OCI-LY1 (cell line): ENCODE measurements around the gene SSH3.

ENCODE experiments used
- H2AFZ ChIP-seq: fragments of 200-600 bp; sonication (generic), shearing (Covaris generic); 2 replicates; pipeline ENCODE4 v1.6.0; 2014; ENCODE audit warnings: antibody characterized with exemption, mild to moderate bottlenecking, low read length
- H3F3A ChIP-seq: fragments of 200-600 bp; sonication (generic), shearing (Covaris generic); 2 replicates; pipeline ENCODE4 v1.6.0; 2014; ENCODE audit warnings: mild to moderate bottlenecking, antibody characterized with exemption, low read length, moderate library complexity; ENCODE audit not compliant: insufficient read depth
- H3K27ac ChIP-seq: fragments of 200-600 bp; sonication (generic); 2 replicates; pipeline ENCODE4 v1.5.1; 2014; ENCODE audit warnings: low read length, mixed run types, mild to moderate bottlenecking, low read depth; ENCODE audit not compliant: poor library complexity, severe bottlenecking
- H3K27me3 ChIP-seq: fragments of 200-600 bp; sonication (generic); 2 replicates; pipeline ENCODE4 v1.6.0; 2014; ENCODE audit warnings: antibody characterized with exemption, mild to moderate bottlenecking, low read length, moderate library complexity; ENCODE audit not compliant: insufficient read depth
- H3K36me3 ChIP-seq: fragments of 200-600 bp; sonication (generic); 2 replicates; pipeline ENCODE4 v1.6.1; 2014; ENCODE audit warnings: mild to moderate bottlenecking, antibody characterized with exemption, low read length, moderate library complexity, mixed read lengths; ENCODE audit not compliant: insufficient read depth
- H3K4me1 ChIP-seq: fragments of 200-600 bp; sonication (generic); 2 replicates; pipeline ENCODE4 v1.5.1; 2014; ENCODE audit warnings: mild to moderate bottlenecking, low read length, moderate library complexity; ENCODE audit not compliant: insufficient read depth, severe bottlenecking
- H3K4me2 ChIP-seq: fragments of 200-600 bp; sonication (generic), shearing (Covaris generic); 2 replicates; pipeline ENCODE4 v1.6.1; 2014; ENCODE audit warnings: low read length
- H3K4me3 ChIP-seq: fragments of 200-600 bp; sonication (generic); 2 replicates; pipeline ENCODE4 v1.5.1; 2014; ENCODE audit warnings: low read length, low read depth, mild to moderate bottlenecking, mixed read lengths; ENCODE audit not compliant: poor library complexity, severe bottlenecking
- H3K79me2 ChIP-seq: fragments of 200-600 bp; shearing (Covaris generic); 2 replicates; pipeline ENCODE4 v1.6.1; 2016; ENCODE audit warnings: mixed run types, low read length, mixed read lengths; ENCODE audit not compliant: insufficient read depth
- H3K9ac ChIP-seq: fragments of 200-600 bp; sonication (generic), shearing (Covaris generic); 2 replicates; pipeline ENCODE4 v1.6.1; 2014; ENCODE audit warnings: mild to moderate bottlenecking, low read length, mixed read lengths
- H3K9me2 ChIP-seq: fragments of 200-600 bp; sonication (generic), shearing (Covaris generic); 2 replicates; pipeline ENCODE4 v1.6.1; 2014; ENCODE audit warnings: low read depth, mild to moderate bottlenecking, low read length, mixed read lengths
- H3K9me3 ChIP-seq: fragments of 200-600 bp; shearing (Covaris generic); 2 replicates; pipeline ENCODE4 v1.6.1; 2014; ENCODE audit warnings: low read length, mixed read lengths
- H4K20me1 ChIP-seq: fragments of 200-600 bp; sonication (generic), shearing (Covaris generic); 2 replicates; pipeline ENCODE4 v1.6.0; 2016; ENCODE audit warnings: mild to moderate bottlenecking, low read length; ENCODE audit not compliant: insufficient read depth
- EZH2 ChIP-seq: fragments of 200-600 bp; sonication (generic), shearing (Covaris generic); IDR thresholded peaks from 2 replicates; pipeline ENCODE4 v1.8.0; 2017; ENCODE audit warnings: borderline replicate concordance, mixed run types, mild to moderate bottlenecking, antibody characterized with exemption, low read length, moderate library complexity, mixed read lengths
- TF ChIP-seq, protein P1 (sequence below): fragments of 200-600 bp; sonication (generic), shearing (Covaris generic); IDR thresholded peaks from 2 replicates; pipeline ENCODE4 v1.5.1; 2017; ENCODE audit warnings: mild to moderate bottlenecking, antibody characterized with exemption, low read length, moderate library complexity, mixed read lengths

The SSH3 gene

DNA sequence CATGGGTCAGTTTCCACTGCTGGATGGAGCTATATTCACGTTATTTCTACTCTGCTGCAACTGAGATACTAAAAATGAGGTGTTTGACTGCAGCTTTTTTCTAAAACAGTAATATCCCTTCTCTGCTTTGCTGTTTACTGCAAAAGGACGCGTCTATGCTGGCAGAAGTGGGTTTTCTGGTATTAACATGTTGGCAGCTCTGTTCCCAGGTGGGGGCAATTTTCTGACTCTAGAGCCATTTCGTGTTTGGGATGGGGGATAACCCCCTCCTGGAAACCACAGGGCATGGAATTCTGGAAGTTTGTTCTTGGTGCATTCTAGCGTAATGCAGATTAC, 32.2 kb upstream of the SSH3 start:
- peak overlapping the region; percentile 98 for H3K27ac ChIP-seq
- no peaks in the 10 kb centered on the region for H3K27me3 ChIP-seq
- peaks cover 70% of the 10 kb centered on the region for H3K79me2 ChIP-seq
- H3F3A ChIP-seq, result peaks cover 9% of the 10 kb centered on the region; the same call in 1 of the 2 replicates
- H4K20me1 ChIP-seq, result no peaks in the 10 kb centered on the region
- TF ChIP-seq, protein P1, sequence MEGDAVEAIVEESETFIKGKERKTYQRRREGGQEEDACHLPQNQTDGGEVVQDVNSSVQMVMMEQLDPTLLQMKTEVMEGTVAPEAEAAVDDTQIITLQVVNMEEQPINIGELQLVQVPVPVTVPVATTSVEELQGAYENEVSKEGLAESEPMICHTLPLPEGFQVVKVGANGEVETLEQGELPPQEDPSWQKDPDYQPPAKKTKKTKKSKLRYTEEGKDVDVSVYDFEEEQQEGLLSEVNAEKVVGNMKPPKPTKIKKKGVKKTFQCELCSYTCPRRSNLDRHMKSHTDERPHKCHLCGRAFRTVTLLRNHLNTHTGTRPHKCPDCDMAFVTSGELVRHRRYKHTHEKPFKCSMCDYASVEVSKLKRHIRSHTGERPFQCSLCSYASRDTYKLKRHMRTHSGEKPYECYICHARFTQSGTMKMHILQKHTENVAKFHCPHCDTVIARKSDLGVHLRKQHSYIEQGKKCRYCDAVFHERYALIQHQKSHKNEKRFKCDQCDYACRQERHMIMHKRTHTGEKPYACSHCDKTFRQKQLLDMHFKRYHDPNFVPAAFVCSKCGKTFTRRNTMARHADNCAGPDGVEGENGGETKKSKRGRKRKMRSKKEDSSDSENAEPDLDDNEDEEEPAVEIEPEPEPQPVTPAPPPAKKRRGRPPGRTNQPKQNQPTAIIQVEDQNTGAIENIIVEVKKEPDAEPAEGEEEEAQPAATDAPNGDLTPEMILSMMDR, result no peak
- TF ChIP-seq EZH2, result no peak
- H3K4me3 ChIP-seq, result peak overlapping the region; percentile 93
- H3K9ac ChIP-seq, result peak overlapping the region; percentile 97
- peaks cover 85% of the 10 kb centered on the region for H3K4me1 ChIP-seq
- H3K9me3 ChIP-seq, result no peaks in the 10 kb centered on the region
- H2AFZ ChIP-seq, result no peak overlapping the region
- H3K4me2 ChIP-seq, result peak overlapping the region; percentile 93
- peaks cover 59% of the 10 kb centered on the region for H3K36me3 ChIP-seq
- no peaks in the 10 kb centered on the region for H3K9me2 ChIP-seq

- Histone ChIP-seq H3K4me3 (peak overlapping the region; percentile 93), H3F3A (peaks cover 9% of the 10 kb centered on the region; the same call in 1 of the 2 replicates), H3K27me3 (no peaks in the 10 kb centered on the region), H3K9me3 (no peaks in the 10 kb centered on the region), H3K9ac (peak overlapping the region; percentile 97), H2AFZ (no peak overlapping the region), H3K4me1 (peaks cover 91% of the 10 kb centered on the region), H3K27ac (peak overlapping the region; percentile 98), H3K4me2 (peak overlapping the region; percentile 93), H3K36me3 (peaks cover 61% of the 10 kb centered on the region), H3K9me2 (no peaks in the 10 kb centered on the region), H4K20me1 (no peaks in the 10 kb centered on the region), H3K79me2 (peaks cover 69% of the 10 kb centered on the region)
- TF ChIP-seq, protein P1, result no peak
- TF ChIP-seq EZH2, result no peak
Observed at GRCh38 chr11:67271541-67272284, 31.6 kb upstream of the SSH3 start.

GRCh38 chr11:67272327-67273259, 30.7 kb upstream of the SSH3 start:
- peaks cover 56% of the 10 kb centered on the region for H3K36me3 ChIP-seq
- no peaks in the 10 kb centered on the region for H4K20me1 ChIP-seq
- H3K9me3 ChIP-seq, result no peaks in the 10 kb centered on the region
- peak overlapping the region; percentile 93 for H3K4me2 ChIP-seq
- peaks cover 61% of the 10 kb centered on the region for H3K79me2 ChIP-seq
- H3K4me1 ChIP-seq, result peaks cover 98% of the 10 kb centered on the region
- H3K9ac ChIP-seq, result peak overlapping the region; percentile 61
- H3K27ac ChIP-seq, result peak overlapping the region; percentile 98
- H3F3A ChIP-seq, result peaks cover 9% of the 10 kb centered on the region; the same call in 1 of the 2 replicates
- no peak overlapping the region for H2AFZ ChIP-seq
- no peak for TF ChIP-seq EZH2
- TF ChIP-seq, protein P1, result no peak
- no peaks in the 10 kb centered on the region for H3K27me3 ChIP-seq
- peak overlapping the region; percentile 93 for H3K4me3 ChIP-seq
- no peaks in the 10 kb centered on the region for H3K9me2 ChIP-seq
